NCI-H2171 (cell line): Measurements from ENCODE around the gene MATN4.
"Not testable (repeated sequence)": the region's sequence is repeated elsewhere in the genome, so short reads cannot be mapped to it uniquely, and the experiment has no call there.

Experiments
- DNase-seq: peaks from one replicate; lab custom pipeline; 2025; lab: John Stamatoyannopoulos, UW

Gene MATN4, protein sequence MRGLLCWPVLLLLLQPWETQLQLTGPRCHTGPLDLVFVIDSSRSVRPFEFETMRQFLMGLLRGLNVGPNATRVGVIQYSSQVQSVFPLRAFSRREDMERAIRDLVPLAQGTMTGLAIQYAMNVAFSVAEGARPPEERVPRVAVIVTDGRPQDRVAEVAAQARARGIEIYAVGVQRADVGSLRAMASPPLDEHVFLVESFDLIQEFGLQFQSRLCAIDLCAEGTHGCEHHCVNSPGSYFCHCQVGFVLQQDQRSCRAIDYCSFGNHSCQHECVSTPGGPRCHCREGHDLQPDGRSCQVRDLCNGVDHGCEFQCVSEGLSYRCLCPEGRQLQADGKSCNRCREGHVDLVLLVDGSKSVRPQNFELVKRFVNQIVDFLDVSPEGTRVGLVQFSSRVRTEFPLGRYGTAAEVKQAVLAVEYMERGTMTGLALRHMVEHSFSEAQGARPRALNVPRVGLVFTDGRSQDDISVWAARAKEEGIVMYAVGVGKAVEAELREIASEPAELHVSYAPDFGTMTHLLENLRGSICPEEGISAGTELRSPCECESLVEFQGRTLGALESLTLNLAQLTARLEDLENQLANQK

DNA sequence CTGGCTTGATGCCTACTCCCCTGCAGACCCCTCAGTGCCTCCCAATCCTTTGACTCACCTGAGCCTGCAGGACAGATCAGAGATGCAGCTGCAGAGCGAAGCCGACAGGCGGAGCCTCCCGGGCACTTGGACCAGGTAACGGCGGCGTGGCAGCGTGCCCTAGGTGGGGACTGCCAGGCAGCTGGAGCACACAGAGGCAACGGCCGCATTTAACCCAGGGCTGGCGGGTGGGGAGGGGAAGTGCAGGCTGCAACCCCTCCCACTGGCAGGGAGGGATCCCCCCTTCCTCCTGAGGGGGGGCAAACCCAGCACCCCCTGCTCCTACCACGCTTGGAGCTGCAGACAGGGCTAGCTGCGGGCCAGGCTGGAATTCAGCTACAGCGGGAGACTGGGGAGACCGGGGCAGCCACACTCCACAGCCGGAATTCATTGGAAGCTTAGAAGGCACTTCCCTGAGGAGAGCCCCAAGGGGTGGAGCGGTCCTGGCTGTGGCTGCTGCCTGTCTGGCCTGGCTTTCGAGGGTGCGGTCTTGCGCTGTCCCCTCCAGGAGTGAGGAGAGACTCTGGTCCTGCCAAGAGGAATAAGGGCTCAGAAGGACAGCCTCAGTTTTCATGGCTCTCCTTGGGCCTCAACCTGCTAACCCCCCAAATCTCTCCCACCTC, at the start of gene MATN4:
MATN4 (minus strand) TSS at position 183 of the 662 bp plus-strand sequence. CDS start 2,717 bp downstream, outside the sequence.
- no peak for DNase-seq

DNA sequence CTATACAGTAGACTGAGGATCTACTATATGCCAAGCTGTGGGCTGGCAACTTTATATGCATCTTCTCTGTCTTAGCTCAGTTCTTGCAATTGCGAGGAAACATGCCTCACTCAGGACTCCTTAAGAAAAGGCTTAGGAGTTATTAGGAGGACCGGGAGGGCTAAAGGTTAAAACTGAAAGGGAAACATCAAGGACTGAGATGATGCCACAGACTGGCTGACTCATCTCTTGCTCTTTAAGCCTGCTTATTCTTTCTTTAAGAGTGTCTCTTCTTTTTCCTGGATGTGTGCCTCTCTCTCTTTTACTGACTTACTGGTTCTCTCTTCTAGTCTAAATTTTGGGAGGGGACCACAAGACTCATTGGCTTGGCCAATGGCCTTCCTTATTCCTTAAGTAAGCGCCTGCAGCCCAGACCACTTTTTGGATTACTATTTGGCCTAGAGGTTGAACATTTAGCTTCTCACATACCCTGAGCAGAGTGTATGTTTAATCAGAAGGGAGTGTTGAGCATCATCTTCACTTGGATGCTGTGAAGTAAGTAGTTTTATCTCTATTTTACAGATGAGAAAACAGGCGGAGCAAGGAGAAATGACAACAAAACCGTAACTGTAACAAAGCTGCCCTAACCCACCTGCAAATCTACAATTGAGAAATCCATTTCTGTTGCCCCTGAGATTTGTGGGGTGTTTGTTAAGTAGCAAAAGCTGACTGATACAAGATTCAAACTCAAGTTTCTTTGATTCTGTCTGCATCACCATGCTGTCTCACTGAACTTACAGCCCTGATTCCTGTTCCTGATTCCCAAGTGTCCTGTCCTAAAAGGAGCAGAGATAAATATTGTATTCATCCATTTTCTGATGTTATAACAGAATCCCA, 47.3 kb upstream of the MATN4 start:
- DNase-seq: no peak

DNA sequence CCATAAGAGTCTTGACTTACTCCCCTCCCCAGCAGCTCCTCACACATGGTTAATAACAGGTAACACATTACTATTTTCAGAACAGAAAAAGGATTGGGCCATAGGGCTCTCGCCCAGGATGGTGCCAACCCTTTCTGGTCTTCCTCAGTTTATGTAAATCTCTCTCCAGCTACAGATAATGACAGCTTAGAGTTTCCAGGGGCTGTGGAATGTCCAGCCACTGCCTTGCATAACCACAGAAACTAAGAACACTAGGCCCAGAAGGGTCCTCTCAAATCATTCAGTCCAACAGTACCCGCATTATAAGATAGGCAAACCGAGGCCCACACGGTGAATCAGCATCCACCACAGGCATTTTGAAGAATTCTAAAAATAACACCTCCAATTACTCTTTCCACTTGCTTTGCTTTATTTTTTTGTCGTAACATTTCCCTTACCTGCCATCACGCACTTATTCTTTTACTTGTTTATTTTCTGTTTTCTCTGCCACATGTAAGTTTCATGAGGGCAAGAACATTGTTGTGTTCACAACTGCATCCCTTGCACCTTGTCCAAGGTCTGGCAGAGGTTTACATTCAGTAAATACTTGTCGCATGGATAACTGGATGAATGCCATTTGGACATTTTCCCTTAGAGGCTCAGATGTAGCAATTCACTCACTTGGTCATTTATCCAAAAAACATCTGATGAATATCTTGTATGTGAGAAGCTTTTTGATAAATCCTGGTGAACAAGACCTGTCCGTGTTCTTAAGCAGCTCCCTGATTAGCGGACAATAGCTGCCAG, 46.5 kb upstream of the MATN4 start:
- DNase-seq: no peak

DNA sequence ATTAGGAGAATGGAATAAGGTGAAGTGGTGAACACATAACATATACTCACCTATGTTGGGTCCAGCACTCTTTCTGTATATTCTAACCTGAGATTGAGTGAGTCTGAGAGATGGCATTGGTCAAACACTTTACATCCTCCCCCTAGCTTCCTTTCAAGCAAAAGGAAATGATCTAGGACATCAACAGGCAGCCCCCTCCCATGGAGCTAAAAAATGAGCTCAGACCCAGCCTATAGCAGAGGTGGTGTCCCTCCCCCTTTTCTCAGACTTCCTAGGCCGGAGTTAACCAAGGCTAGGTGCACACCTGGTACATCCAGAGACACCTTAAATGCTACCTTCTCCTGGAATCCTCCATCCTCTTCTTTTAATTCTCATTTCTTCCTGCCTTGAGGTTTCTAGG, 45.6 kb upstream of the MATN4 start:
- DNase-seq: no peak

DNA sequence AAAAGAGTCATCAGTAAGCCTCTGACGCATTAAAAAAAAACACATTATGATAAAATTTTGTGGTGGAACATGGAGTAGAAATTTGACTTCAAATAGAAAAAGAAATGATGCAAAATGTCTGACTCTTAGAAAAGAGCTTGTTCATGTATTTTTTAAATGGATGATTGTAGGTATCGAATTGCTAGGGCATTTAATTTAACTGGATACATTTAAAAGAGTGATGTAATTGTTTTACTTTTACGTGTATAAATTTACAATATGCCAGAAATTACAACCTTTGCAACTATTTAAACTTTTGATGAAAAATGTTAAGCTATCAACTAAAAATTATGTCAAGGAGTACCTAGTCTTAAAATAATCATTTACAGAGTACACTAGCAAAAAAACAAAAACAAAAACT, 44.6 kb upstream of the MATN4 start:
- DNase-seq: no peak

DNA sequence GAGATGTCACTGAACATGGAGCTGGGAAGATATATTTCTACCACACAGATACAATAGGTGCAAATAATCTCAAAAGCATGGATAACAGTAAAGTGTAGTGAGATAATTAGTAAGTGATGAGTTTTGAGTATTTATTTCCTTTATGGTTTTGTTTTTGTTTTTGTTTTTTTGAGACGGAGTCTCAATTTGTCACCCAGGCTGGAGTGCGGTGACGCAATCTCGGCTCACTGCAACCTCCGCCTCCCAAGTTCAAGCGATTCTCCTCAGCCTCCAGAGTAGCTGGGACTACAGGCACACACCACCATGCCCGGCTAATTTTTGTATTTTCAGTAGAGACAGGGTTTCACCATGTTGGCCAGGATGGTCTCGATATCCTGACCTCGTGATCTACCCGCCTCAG, 42.7 kb upstream of the MATN4 start:
- DNase-seq: not testable (repeated sequence)

DNA sequence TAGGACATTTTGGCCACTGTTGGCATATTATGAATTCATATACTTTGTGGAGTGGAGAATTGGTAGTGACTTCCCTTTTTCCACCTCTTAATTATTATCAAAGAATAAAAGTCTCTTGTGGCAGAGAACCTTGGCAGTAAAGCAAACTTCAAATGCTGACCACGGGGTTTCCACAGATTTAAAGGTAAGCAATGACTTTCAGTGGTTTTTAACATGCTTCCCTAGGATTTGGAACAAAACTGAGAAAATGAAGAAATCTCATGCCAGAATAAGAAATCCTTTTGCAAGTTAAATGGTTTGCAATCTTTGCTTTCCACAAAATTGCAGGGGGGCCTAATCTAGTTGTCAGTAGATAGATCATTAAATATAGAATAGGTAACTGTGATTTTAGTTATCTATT, 42.1 kb upstream of the MATN4 start:
- no peak for DNase-seq

DNA sequence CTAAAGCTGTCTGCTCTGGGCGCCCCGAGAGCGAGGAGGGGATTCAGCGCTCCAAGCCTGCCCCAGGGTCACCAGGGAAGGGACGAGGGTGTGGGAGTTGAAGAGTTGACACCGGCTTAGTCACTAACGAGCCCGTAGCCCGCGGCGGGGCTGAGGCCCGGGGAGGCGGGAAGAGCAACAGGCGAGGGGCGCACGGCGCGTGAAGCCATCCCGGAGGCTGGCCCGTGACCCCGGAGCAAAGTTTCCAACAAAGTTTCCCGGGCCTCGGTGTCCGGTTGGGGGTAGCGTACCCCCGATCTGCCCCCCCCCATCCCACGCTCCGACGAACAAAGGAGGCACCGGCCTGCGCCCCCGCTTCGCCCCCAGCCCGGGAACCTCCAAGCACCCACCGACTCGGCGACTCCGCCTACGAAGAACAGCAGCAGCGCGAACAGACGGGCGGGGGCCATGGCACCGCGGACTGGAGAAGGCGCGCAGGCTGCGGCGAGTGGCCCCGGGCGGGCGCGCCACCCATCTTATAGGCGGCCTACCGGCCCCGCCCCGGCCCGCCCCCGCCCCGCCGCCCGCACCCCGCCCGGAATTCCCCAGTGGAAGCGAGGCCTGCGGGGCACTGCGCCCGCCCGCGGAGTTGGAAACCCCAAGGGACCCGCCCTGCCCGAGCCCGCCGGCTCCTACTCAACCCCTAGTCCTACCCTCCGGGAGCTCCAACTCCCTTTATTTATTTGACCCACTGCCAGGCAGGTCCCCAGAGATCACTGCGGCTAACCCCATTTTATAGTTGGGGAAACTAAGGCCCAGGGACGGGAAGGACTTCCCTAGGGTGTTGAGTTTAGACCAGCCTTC, 40.1 kb upstream of the MATN4 start, which contains the start of gene SDC4:
SDC4 (minus strand) TSS at position 489 of the 843 bp plus-strand sequence; CDS start at position 449, 40 bp downstream.
- DNase-seq: peak; percentile 29

DNA sequence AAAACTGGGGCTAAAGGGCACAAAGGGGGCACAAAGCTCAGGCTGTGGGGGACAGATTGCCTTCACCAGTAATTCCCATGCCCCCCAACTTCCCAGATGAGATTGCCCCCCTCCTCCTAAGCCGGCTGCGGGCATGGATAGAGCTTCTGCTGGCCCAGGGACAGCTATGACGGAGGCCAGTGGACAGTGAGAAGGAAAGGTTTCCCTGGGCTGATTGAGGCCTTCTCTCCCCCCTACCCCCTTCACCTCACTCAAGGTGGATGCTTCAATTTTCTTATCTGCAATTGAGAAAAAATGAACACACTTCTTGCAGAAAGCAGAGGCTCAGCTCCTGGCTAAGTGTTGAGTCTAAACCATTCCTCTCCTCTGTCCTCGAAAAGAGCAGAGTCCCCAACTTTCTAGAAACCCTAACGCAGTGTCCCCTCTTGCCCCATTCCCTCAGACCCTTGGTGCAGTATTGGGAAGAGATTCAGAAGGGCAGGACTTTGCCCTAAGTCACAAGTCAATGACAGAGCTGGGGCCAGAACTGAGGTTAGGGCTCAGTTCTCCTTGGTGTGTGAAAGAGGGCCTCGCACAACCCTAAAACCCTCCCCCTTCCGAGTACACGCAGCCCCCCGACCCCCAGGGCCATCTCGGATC, 39.3 kb upstream of the MATN4 start:
- no peak for DNase-seq

DNA sequence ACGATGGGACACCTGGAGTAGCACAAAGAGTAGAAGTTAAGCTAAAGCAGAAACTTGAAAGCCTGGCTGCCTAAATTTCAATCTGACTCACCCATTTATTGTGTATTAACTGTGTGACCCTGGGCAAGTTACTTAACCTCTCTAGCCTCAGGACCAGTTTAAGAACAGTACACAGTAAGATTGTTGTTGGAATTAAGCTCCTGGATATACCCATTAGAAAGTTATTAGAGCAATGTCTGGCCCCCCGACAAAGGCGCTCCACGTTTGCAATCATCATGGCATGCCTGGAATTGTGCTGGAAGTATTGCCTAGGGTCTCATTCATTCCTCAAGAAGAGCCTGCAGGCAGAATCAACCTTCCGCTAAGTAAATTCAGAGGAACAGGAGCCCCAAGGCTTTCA, 38.8 kb upstream of the MATN4 start:
- DNase-seq: no peak

DNA sequence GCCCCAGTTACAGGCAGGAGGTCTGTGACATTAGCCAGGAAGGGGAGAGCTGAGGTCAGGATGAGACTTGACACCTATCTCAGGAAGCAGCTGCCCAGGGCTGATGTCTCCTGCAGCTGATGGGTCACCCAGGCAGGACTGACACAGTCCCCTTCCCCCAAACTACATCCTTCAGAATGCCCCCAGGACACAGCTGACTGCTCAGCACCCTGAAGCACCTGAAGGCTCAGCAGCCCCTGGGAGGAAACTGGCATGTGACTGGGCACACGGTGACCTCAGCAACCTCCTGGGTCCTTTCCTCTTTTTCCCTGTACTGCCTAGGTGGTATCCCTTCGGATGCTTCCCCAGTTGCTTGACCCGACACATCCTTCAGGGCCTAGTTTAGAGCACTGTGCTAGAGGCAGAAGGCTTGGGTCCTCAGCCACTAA, 38.2 kb upstream of the MATN4 start:
- DNase-seq: no peak

DNA sequence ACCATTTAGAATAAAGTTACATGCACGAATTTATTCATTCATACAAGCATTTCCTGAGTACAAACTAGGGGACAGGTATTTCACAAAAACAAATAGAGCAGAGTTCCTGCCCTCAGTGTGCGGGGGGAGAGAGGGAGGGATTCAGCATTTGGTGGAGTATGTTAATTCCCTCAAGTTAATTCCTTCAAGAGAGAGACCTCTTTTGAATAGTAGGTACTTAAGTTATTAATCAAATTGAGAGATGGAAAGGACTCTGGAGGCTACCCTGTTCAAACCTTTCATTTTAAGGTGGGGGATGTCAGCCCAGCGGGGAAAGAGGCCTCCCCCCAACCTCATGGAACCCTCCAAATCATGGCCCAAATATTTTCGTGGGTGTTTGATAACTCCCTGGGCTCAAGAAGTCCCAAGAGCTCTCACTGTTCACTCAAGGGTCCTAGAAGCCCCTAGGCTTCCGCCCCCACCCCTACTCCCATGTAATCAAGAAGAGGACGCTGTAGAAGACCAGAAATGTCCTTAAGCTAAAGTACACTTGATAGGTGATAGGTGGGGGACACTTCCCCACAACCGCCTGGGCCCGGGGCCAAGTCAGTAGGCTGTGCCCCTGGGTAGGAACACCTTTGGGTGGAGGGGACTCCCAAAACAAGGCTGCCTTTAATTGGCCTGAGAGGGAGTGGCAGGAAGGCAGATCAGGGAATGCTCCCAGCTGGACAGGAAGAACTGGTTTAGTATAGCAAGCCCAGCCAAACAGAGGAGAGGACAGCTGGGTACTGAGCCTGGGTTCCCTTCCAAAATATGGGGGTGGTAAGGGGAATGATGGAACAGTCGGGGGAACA, 37.2 kb upstream of the MATN4 start:
- DNase-seq: no peak

DNA sequence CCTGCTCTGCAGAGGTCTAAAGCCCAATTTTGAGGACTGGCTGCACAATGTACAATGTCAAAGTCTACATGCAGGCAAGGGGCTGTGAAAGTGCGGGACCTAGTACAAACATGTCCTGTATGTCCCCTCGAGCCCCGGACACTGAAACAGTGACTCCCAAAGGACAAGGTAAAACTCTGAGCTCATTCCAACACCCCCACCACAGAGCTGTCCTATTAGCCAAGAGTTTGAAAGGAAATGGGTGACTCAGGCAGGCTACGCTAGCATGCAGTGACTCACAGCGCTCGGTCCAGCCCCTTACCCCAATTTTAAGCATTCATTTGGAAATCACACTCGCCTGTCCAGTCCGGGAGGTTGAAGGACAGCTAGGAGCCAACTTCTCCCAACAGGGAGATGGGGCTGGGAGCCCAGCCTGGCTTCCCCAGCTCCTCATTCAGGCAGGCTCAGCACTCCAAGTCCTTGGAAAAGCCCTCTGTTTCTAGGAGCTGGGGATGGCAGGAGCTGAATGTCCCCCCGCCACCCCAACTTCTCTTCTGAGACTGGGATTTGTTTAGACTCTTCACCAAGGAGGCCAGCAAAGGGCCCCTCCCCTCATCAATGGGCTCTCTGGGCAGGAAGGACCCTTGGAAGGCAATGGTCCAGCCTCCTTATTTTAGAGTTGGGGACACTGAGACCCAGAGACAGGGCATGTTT, 36.2 kb upstream of the MATN4 start:
- DNase-seq: no peak

DNA sequence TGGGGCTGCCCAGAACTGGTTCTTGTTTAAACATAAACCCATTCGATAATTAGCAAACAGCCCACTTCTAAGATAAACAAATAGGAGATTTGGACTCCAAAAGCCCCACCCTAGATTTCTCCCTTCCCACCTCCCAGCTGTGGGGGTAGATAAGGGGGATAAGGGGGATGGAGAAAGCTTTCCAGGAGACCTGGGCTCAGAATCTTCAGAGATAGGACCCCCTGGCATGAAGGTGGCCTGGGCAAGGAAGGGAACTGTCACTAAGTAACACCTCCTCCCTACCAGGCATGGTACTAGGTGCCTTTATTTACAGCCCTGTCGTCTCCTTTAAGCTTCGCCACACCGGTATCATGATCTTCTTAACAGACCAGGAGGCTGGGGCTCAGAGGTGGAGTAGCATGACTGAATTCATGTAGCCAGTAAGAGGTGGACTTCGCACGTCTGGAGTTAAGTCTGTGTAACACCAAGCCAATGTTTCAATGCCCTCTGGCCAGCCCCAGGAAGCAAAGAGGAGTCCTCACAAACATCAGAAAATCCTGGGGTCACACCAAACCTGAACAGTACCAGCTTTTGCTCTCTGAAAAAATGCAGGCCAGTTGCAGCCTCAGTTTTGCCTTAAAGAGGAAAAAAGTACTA, 35.6 kb upstream of the MATN4 start:
- no peak for DNase-seq

DNA sequence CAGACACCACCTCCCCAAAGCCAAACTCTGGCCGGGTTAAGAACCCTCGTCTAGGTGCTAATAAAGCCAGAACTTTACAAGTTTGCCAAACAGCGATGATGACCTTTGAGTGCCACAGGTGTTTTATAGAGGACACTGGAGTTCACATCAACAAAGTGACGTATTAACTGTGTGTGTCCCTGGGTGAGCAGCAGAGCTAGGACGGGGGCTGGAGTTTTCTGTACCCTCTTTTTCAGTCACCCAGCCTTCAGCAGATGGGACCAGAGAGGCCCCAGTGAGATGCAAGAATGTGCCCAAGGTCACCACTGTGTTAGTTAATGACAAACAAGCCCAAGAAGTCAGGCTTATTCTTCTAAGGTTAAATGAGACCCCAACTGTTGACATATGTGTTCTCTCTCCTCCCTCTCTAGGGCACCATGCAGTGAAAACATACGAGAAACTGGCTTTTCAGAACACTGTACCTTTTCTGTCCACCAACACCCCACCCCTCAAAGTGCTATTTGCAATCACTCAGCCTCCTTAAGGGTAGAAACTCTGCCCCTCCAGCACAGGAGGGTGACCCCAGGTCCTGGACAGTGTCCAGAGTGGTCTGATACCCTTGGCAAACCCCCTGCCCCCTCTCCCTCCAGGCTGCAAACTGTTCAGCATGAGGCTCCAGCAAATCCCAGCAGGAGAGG, 34.9 kb upstream of the MATN4 start:
- DNase-seq: no peak

DNA sequence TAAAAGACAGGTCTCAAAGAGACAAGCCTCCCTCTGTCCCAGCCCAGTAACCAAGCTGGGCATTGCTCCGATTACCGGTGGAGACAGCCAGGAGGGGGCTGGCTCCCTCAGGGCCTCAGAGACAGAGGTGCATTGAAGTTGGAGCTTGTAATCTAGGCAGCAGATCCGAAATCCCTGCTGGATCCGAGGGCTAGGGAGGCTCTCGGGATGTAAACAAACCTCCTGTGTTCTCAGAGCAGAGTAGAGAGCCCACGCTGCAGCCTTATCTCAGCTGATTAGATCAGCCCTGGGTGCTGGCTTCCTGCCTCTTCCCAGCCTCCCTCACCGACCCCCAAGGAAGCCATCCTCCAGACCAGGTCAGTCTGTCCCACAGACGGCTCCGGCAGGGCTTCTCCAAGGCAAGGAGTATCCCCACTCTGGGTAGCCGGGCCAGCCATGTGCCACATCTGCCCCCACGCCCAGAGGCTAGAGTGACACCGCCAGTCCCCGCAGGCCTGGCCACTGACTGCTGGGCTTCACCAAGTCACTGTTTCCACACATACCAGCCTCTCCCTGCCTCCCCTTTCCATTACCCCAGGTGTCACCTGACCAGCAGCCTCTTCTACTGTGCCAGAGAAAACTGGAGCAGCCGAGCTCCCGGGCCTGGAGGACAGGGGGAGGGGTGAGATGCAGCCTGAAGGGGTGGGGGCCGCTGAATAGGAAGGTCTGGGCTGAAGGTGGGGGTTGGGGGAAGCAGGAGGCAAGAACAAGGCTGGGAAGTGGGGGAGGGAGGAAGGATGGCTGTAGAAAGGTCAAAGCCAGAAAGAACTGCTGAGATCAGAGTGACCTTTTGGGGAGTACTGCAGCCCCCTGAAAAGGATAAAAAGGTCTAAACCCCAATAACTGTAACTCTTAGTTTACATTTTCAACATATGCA, 34.1 kb upstream of the MATN4 start:
- no peak for DNase-seq
